Right forelimb (tissue), 1 donor: ENCODE results near the gene MAN2A1.

ENCODE experiments used
- DNase-seq: peaks from one replicate; pipeline ENCODE4 v3.0.0-alpha.2; 2018

MAN2A1 gene

GRCh38 chr5:109689740-109690241, at the start of gene MAN2A1:
Gene MAN2A1, plus strand, starts transcription at chr5:109689927. Its CDS starts 491 bp downstream, at chr5:109690418.
- DNase-seq, result no peak

DNA sequence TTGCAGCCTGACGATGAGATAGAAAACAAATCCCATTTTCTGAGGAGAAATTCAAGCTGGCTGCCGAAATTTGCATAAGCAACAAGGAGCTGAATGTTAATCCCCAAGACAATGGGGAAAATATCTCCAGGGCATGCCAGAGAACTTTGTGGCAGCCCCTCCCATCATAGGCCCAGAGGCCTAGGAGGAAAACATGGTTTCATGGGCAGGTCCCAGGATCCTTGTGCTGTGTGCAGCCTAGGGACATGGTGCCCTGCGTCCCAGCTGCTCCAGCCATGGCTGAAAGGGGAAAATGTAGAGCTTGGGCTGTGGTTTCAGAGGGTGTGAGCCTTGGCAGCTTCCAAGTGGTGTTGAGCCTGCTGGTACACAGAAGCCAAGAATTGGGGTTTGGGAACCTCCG, 48.8 kb upstream of the MAN2A1 start:
- no peak for DNase-seq

DNA sequence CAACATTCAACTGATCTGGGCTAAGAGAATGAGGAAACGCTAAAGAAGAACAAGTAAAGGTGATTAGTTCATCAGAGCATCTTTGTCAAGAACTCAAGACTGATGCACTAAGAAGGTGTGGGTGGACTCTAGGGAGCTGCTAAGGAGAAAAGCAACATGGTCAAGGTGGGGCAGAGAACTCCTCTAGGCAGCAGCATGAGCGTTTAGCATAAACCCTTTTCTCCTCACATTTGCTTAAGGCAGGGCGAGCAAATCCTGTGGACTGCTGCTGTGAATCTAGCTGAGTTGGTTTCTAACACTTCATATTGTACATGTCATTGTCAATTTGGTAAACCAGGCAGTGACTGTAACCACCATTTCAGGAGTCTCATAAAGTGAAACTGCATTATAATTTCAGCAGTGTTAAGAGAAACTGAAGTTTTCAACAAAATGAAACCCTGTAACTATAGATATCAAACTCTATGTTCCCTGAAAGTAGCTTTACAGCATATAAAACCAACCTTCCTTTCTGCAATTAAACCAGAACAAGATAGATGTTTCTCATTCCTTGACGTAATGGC, 45.9 kb upstream of the MAN2A1 start:
- DNase-seq, result no peak

GRCh38 chr5:109644829-109645228, 44.9 kb upstream of the MAN2A1 start:
- DNase-seq, result no peak

- DNase-seq, result peak; percentile 73
These were observed 44.0 kb upstream of the MAN2A1 start for GRCh38 chr5:109645707-109646192.

- DNase-seq, result no peak
These were observed 40.4 kb upstream of the MAN2A1 start for GRCh38 chr5:109649318-109649717.

- no peak for DNase-seq
These were observed 39.2 kb upstream of the MAN2A1 start for GRCh38 chr5:109650493-109650892.

- no peak for DNase-seq
These were observed 37.6 kb upstream of the MAN2A1 start for GRCh38 chr5:109652096-109652495.

- no peak for DNase-seq
These were observed 36.7 kb upstream of the MAN2A1 start for GRCh38 chr5:109653042-109653441.

- DNase-seq, result no peak
These were observed 36.0 kb upstream of the MAN2A1 start for GRCh38 chr5:109653561-109654239.

GRCh38 chr5:109654455-109654854, 35.3 kb upstream of the MAN2A1 start:
- DNase-seq, result no peak

DNA sequence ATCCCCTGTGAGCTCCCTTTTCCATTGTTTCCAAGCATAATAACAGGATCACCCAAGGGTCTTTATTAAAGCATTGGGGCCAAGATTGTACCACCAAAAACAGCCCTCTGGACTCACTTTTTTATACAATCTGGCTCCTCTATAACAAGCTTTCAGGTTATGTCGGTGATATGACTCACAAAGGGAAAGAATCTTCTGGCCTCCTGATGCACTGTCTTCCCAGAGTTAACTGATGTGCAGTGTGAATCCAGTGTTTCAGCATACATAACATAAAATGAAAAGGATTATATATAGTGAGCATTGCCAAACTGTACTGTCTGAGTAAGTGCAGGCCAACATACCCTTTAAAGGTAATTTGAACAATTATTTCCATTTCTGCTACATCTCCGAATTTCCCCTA, 33.9 kb upstream of the MAN2A1 start:
- DNase-seq, result no peak

- DNase-seq, result no peak
These were observed 32.9 kb upstream of the MAN2A1 start for GRCh38 chr5:109656829-109657228.

DNA sequence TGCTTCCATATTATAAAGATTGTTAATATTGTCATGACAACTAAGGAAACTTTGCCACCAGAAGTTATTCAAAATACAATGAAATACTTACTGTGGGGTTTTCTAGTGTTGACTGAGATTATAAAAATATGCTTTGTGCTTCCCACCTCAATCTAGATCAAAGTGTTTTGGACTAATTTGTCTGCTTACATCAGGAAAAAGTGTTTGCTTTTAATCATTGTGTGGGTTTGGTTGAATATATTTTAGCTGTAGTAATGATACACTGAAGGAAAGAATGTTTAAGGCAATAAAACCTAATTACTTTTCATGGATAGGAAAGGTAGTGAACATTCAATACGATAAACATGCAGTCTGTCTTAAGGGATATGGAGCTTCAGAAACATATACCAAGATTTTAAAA, 29.8 kb upstream of the MAN2A1 start:
- no peak for DNase-seq

DNA sequence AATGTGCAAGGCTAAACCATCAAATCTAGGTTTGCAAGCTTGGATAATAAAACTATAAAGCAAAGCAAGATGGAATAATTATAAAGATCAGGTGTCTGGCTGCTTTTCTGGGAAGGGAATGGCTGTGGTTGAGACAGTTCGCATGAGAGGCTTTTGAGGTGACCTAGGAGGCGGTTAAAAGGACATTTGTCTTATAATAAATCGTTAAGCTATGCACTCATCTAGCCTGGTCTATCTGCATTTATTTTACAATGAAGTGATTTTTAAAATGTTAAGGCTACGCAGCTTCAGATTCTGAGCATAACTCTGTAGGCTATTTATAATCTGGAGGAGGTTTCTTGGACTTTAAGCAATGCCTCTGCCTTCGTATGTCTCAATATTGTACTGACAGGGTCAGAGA, 29.4 kb upstream of the MAN2A1 start:
- DNase-seq, result no peak

DNA sequence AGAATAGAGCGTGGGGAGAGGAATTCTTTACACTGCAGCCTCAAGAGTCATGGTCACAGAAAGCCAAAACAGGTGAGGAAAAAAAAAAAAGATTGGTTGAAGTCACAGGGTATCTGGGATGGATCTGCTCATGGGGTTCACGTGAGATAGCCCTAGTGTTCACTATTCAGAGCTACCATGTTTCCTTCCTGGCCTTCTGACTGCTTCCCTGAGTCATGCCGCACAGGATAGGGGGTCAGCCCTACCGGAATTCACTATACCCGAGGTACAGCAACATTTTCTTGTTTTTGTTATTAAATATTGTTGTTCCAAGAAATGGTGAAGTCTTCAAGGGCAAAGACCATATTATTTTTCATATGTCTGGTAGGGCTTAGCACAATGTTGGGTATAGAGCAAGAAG, 21.5 kb upstream of the MAN2A1 start:
- DNase-seq, result no peak

DNA sequence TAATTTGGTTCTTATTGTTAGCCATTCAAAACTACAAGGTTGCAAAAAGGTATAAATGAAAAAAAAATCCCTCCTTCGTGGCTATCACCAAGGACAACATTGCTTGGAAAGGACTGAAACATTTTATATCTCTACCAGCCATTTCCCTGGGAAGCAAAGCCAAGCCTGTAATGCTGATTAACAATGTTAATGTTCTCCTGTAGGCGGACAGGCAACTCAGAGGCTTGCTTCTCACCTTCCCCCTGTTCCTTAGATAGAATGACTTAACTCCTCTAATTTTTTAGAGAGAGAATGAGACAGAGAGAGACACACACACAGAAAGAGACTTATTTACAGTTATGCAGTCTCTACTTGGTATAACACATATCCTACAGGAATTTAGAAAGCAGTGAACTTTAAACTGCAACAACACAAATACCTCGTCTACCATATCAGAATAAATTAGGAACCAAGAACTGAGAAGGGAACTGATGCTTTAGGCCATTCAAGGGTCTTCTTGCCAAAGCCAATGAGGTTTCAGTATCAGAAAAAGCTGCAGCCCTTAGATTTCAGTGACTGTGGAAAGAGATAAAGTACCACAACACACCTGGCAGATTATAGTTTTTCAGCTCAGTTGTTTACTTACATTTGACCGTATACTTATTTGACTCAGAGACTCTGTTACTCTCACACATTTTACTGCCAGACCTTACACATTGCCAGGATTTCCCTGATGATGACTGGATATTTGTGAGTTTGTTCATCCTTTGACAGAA, 20.9 kb upstream of the MAN2A1 start:
- DNase-seq, result no peak

DNA sequence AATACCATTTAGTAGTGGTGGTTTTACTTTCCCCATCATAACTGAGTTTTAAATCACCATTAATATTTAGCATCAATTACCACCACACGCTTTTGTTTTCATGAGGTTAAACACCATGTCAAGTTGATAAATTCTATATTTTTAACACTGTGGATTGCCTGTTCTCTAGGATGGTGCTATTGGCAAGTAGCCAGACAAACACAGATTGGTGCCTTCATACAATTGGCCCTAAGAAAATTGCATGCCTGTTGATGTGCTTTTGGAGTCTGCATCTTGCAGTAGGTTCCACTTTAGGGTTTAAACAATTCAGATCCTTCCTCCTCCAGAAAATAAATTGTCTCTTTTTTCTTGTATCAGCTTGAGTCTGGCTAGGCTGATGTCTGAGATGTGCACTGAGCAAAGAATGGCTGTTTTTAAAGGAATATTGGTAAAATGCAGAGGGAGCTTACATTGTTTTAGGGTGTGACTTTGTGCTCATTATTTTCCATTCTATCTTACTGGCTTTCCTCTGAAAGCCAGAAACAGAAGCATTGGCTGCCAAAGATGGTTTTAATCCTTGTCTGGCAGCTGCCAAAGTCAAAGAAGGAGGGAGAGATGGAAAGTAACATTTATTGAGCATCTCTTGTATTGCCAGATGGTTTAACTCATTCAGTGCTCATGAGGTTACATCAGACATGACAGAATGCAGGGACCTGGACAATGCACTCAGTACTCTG, 19.6 kb upstream of the MAN2A1 start:
- no peak for DNase-seq

DNA sequence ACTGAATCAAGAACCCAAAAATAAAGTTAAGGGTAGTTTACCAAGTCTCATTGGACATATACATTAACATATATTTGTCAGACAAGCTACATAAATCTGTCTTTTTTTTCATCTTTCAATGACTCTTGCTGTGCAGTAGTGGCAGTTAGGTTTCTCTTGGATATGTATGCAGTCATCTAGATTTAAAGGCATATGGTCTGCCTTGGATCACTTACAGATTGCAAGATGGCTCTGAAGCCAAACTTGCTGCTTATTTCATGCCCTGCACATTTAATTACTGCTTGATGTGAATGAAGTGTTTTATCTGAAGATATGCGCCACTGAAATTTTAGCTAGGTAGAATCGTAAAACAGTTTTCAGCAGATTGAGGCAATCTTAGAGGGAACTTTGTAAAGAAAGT, 18.6 kb upstream of the MAN2A1 start:
- no peak for DNase-seq

DNA sequence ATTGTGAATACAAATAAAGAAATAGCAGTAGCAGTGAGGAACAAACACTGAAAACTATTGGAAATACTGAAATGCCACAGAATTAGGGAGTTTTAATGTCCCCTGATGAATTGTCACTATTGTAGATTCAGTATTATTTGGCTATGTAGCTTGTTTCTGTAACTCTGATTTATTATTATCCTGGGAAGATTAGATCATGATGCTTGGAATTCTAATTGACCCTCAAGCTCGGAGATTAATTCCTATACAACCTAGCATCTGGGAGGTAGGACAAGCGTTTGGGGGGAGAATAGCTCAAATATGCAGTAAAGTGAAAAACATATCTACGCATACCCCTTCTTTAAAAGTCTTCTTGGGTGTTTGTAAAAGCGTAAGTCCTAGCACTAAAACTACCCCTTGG, 15.1 kb upstream of the MAN2A1 start:
- DNase-seq, result no peak

DNA sequence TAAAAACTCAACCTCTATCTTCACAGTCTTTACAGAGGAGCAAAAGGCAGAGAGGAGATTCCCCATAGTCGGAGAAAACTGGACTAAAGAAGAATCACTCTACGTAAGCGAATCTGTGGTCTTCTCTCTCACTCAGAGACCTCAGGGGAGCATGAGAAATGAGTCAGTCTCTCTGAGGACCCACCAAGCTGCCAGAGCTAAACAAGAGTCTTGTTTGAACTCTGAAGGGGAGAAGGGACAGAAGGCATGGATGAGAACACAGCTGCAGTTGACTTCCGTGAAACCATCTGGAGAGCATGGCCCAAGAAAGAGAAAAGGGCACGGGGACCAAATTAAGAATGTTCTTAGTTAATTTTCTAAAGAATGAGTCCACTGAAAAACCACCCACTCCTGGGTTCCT, 12.8 kb upstream of the MAN2A1 start:
- DNase-seq, result no peak

DNA sequence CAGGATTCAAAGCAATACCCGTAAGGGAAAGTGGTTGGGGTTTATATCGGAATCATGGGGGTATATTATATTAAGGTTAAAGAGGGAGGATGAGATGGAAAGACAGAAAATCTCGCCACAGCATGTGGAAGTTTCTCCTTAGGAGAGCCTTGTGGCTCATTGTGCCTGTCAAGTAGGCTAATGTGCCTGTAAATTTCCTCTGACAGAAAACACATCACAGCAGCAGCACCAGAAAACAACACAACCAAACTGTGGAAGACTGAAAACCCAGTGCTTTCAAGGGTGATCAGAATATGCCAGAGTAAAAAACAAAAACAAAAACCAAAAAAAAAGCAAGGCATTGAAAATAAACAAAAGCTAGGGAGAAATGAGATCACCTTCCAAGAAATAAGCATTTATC, 11.3 kb upstream of the MAN2A1 start:
- DNase-seq, result no peak

- DNase-seq, result no peak
These were observed 8.0 kb upstream of the MAN2A1 start for GRCh38 chr5:109681763-109682162.
